GM12878 (cell line): ENCODE measurements around the gene LONRF2. TPM values are rescaled to one million over a fixed set of nuclear protein-coding genes. Genes with fewer than 3 reads are reported as not detected.

ENCODE experiments used
- BMI1 ChIP-seq: fragments of 450-650 bp; IDR thresholded peaks from 2 replicates; pipeline ENCODE4 v1.6.1; 2016; ENCODE audit warnings: mild to moderate bottlenecking, moderate library complexity, borderline replicate concordance
- CBX5 ChIP-seq: sonication (generic); IDR thresholded peaks from 2 replicates; pipeline ENCODE4 v1.6.1; 2016; ENCODE audit warnings: low read depth, moderate library complexity, mild to moderate bottlenecking, inconsistent platforms
- CHD2 ChIP-seq: IDR thresholded peaks from 2 replicates; pipeline ENCODE4 v1.6.1; 2011; ENCODE audit warnings: low read depth, low read length, improper control_type of control experiment, borderline replicate concordance
- CREB1 ChIP-seq: IDR thresholded peaks from 2 replicates; pipeline ENCODE4 v1.6.1; 2012; ENCODE audit warnings: low read depth, mild to moderate bottlenecking, inconsistent platforms
- ETV6 ChIP-seq, 2 experiments: fragments of 450-650 bp in 1 of 2; IDR thresholded peaks in 1 of 2; conservative IDR thresholded peaks in 1 of 2; 2 replicates each; pipeline ENCODE4 v1.6.1; 2014; ENCODE audit warnings: antibody characterized with exemption in 1 of 2, borderline replicate concordance in 1 of 2, low read depth in 1 of 2, mild to moderate bottlenecking in 1 of 2, moderate library complexity in 1 of 2
- GABPA ChIP-seq: IDR thresholded peaks from 2 replicates; pipeline ENCODE4 v1.6.1; 2014; ENCODE audit warnings: antibody characterized with exemption, low read depth, mild to moderate bottlenecking, inconsistent platforms
- HDAC6 ChIP-seq: fragments of 200-600 bp; sonication (generic); IDR thresholded peaks from one replicate; pipeline ENCODE4 v1.8.0; 2017; ENCODE audit warnings: antibody characterized with exemption; ENCODE audit not compliant: unreplicated experiment
- POU2F2 ChIP-seq: IDR thresholded peaks from 3 replicates; pipeline ENCODE4 v1.6.1; 2011; ENCODE audit warnings: low read depth, mild to moderate bottlenecking, low read length, borderline replicate concordance
- SPI1 ChIP-seq: IDR thresholded peaks from 2 replicates; pipeline ENCODE4 v1.6.1; 2011; ENCODE audit warnings: low read depth, mild to moderate bottlenecking, low read length, moderate library complexity, borderline replicate concordance; ENCODE audit not compliant: insufficient read depth
- SUPT20H ChIP-seq: IDR thresholded peaks from 2 replicates; pipeline ENCODE4 v1.6.1; 2011; ENCODE audit warnings: low read depth, mild to moderate bottlenecking, low read length, moderate library complexity, borderline replicate concordance; ENCODE audit not compliant: control insufficient read depth
- YY1 ChIP-seq: IDR thresholded peaks from 2 replicates; pipeline ENCODE4 v1.6.1; 2011; ENCODE audit warnings: low read depth, mild to moderate bottlenecking, low read length
- polyA plus RNA-seq, 11 experiments: library from polyadenylated mRNA; depleted of rRNA in 4 of 11; unstranded in 6 of 11; stranded (reverse) in 5 of 11; fragments of >200 nt; fragmentation: Nextera tagmentation in 4 of 11; fragmentation: Illumina TruSeq in 1 of 11; extraction: Ambion mirVana in 4 of 11; extraction: Trizol in 1 of 11; gene quantifications; 1 replicate in 1 of 11; 2 replicates in 10 of 11; pipeline versions ENCODE4 v1.2.1 to v1.2.3, GENCODE V29; 2011 to 2016; ENCODE audit warnings: inconsistent platforms in 2 of 11, missing spikeins in 2 of 11, low read depth in 1 of 11
- total RNA-seq, 4 experiments: library from RNA; depleted of rRNA in 3 of 4; stranded (reverse); fragments of >200 nt in 3 of 4; fragmentation: Illumina TruSeq in 1 of 4; extraction: Trizol in 1 of 4; gene quantifications; 2 replicates each; pipeline versions ENCODE4 v1.2.1 to v1.2.3, GENCODE V29; 2013 to 2021
- TF ChIP-seq, protein P1 (sequence below): fragments of 150-350 bp; IDR thresholded peaks from 2 replicates; pipeline ENCODE4 v1.6.1; 2016; ENCODE audit warnings: low read depth, low read length
- TF ChIP-seq, protein P2 (sequence below): fragments of 450-650 bp; IDR thresholded peaks from 2 replicates; pipeline ENCODE4 v1.6.1; 2017; ENCODE audit warnings: mild to moderate bottlenecking, low read depth, inconsistent platforms; ENCODE audit not compliant: poor library complexity, severe bottlenecking
- TF ChIP-seq, protein P3 (sequence below): fragments of 450-650 bp; formaldehyde crosslinking; IDR thresholded peaks from 2 replicates; pipeline ENCODE4 v1.4.0; 2020; ENCODE audit warnings: mild to moderate bottlenecking, moderate library complexity

Gene LONRF2
- total and polyA plus RNA-seq, 10 of the 15 experiments (the other 5 are each of a cell fraction or from before 2014, with no cell fraction given): under 0.01 to 0.04 (median 0.01) TPM; not detected in 4

DNA sequence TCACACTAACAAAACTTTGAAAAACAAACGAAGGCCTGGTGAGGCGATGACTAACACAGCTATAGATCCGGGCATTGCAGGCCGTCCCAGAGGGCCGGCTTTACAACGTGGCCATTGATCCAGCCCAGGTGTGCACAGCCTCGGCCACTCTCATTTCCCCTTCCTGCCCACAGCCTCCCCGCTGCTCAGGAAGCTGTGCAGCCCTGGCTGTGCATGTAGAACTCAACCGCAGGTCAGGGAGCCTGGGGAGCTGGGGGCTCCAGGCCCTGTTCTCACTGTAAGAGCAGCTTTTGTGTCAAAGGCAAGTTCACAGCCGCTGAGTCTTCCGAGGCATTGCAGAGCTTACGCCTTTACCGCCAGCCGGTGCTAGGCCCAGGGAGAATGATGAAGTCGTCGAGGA, 87.2 kb downstream of the LONRF2 start (continued):
- no peak for TF ChIP-seq CHD2
- TF ChIP-seq HDAC6: no peak
- peak; percentile 38; the same call in 1 of the 2 replicates for TF ChIP-seq YY1
- TF ChIP-seq, protein P1, sequence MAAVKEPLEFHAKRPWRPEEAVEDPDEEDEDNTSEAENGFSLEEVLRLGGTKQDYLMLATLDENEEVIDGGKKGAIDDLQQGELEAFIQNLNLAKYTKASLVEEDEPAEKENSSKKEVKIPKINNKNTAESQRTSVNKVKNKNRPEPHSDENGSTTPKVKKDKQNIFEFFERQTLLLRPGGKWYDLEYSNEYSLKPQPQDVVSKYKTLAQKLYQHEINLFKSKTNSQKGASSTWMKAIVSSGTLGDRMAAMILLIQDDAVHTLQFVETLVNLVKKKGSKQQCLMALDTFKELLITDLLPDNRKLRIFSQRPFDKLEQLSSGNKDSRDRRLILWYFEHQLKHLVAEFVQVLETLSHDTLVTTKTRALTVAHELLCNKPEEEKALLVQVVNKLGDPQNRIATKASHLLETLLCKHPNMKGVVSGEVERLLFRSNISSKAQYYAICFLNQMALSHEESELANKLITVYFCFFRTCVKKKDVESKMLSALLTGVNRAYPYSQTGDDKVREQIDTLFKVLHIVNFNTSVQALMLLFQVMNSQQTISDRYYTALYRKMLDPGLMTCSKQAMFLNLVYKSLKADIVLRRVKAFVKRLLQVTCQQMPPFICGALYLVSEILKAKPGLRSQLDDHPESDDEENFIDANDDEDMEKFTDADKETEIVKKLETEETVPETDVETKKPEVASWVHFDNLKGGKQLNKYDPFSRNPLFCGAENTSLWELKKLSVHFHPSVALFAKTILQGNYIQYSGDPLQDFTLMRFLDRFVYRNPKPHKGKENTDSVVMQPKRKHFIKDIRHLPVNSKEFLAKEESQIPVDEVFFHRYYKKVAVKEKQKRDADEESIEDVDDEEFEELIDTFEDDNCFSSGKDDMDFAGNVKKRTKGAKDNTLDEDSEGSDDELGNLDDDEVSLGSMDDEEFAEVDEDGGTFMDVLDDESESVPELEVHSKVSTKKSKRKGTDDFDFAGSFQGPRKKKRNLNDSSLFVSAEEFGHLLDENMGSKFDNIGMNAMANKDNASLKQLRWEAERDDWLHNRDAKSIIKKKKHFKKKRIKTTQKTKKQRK: no peak
- TF ChIP-seq BMI1: no peak
- TF ChIP-seq SPI1: peak; percentile 61
- 0 out of 2 replicates have a peak, but pooled peaks have one; percentile 14 for TF ChIP-seq CREB1
- peak; percentile 28; the same call in 1 of the 2 replicates for TF ChIP-seq CBX5
- TF ChIP-seq ETV6 (conservative IDR thresholded peaks at IDR 0.05 in 1 of 2, IDR thresholded peaks at IDR 0.05 in 1 of 2; ENCODE audit: borderline replicate concordance in 1 of 2, low read depth in 1 of 2): peak in 1 of 2 experiments; percentile 54; a peak in 1 of 4 replicates
- no peak for TF ChIP-seq POU2F2
- TF ChIP-seq, protein P2, sequence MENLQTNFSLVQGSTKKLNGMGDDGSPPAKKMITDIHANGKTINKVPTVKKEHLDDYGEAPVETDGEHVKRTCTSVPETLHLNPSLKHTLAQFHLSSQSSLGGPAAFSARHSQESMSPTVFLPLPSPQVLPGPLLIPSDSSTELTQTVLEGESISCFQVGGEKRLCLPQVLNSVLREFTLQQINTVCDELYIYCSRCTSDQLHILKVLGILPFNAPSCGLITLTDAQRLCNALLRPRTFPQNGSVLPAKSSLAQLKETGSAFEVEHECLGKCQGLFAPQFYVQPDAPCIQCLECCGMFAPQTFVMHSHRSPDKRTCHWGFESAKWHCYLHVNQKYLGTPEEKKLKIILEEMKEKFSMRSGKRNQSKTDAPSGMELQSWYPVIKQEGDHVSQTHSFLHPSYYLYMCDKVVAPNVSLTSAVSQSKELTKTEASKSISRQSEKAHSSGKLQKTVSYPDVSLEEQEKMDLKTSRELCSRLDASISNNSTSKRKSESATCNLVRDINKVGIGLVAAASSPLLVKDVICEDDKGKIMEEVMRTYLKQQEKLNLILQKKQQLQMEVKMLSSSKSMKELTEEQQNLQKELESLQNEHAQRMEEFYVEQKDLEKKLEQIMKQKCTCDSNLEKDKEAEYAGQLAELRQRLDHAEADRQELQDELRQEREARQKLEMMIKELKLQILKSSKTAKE: no peak
- TF ChIP-seq, protein P3, sequence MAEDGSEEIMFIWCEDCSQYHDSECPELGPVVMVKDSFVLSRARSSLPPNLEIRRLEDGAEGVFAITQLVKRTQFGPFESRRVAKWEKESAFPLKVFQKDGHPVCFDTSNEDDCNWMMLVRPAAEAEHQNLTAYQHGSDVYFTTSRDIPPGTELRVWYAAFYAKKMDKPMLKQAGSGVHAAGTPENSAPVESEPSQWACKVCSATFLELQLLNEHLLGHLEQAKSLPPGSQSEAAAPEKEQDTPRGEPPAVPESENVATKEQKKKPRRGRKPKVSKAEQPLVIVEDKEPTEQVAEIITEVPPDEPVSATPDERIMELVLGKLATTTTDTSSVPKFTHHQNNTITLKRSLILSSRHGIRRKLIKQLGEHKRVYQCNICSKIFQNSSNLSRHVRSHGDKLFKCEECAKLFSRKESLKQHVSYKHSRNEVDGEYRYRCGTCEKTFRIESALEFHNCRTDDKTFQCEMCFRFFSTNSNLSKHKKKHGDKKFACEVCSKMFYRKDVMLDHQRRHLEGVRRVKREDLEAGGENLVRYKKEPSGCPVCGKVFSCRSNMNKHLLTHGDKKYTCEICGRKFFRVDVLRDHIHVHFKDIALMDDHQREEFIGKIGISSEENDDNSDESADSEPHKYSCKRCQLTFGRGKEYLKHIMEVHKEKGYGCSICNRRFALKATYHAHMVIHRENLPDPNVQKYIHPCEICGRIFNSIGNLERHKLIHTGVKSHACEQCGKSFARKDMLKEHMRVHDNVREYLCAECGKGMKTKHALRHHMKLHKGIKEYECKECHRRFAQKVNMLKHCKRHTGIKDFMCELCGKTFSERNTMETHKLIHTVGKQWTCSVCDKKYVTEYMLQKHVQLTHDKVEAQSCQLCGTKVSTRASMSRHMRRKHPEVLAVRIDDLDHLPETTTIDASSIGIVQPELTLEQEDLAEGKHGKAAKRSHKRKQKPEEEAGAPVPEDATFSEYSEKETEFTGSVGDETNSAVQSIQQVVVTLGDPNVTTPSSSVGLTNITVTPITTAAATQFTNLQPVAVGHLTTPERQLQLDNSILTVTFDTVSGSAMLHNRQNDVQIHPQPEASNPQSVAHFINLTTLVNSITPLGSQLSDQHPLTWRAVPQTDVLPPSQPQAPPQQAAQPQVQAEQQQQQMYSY (CRISPR knock-in tag): no peak
- peak; percentile 23; the same call in 1 of the 2 replicates for TF ChIP-seq GABPA
- TF ChIP-seq SUPT20H: no peak
